Naive thymus-derived CD4-positive, alpha-beta T cell (primary cell): Measurements from ENCODE around the gene C10orf90. TPM values are rescaled to one million over a fixed set of nuclear protein-coding genes. Genes with fewer than 3 reads are reported as not detected.
A peak's percentile ranks its signal among the peaks of the same experiment; 100 is the strongest.

Experiments
- ATAC-seq: fragments of 150-1000 bp; cut with Tn5 transposase; 2 replicates; pipeline ENCODE4 v1.10.0; 2021; ENCODE audit warnings: mild to moderate bottlenecking, moderate library complexity
- CTCF ChIA-PET: fragments of 350-600 bp; sonication (Branson Sonifier 250); formaldehyde crosslinking; loops from one replicate; lab custom pipeline; 2021; ENCODE audit warnings: antibody characterized with exemption; lab: Charles Lee
- POLR2A ChIA-PET: fragments of 350-600 bp; sonication (Branson Sonifier 250); formaldehyde crosslinking; loops from one replicate; lab custom pipeline; 2021; ENCODE audit warnings: antibody characterized with exemption, inconsistent platforms; lab: Charles Lee
- DNase-seq, 9 donors: peaks; one replicate each; pipeline versions ENCODE4 v3.0.0 to v3.0.0-alpha.2; 2020 to 2022; ENCODE audit warnings: mixed read lengths in 1 of 9
- H3K27ac ChIP-seq: one replicate; pipeline ENCODE4 v1.7.0; 2013; ENCODE audit warnings: mild to moderate bottlenecking, low read depth, low read length, moderate library complexity
- H3K27me3 ChIP-seq, 2 donors: one replicate each; pipeline ENCODE4 v1.7.0; 2013; ENCODE audit warnings: low read length in 2 of 2, mild to moderate bottlenecking in 2 of 2, moderate library complexity in 2 of 2; ENCODE audit not compliant: control insufficient read depth in 2 of 2, insufficient read depth in 2 of 2
- H3K36me3 ChIP-seq, 3 experiments: 1 replicate in 2 of 3; 2 replicates in 1 of 3; pipeline ENCODE4 v1.7.0; 2013; ENCODE audit warnings: low read length in 3 of 3, mild to moderate bottlenecking in 3 of 3, moderate library complexity in 1 of 3; ENCODE audit not compliant: insufficient read depth in 3 of 3, control insufficient read depth in 2 of 3
- H3K4me1 ChIP-seq, 2 donors: one replicate each; pipeline ENCODE4 v1.7.0; 2013; ENCODE audit warnings: low read length in 2 of 2, mild to moderate bottlenecking in 2 of 2, moderate library complexity in 1 of 2; ENCODE audit not compliant: control insufficient read depth in 2 of 2, insufficient read depth in 2 of 2
- H3K4me3 ChIP-seq: 2 replicates; pipeline ENCODE4 v1.7.0; 2013; ENCODE audit warnings: mild to moderate bottlenecking, low read length
- H3K9me3 ChIP-seq, 3 experiments: 1 replicate in 2 of 3; 2 replicates in 1 of 3; pipeline ENCODE4 v1.7.0; 2013; ENCODE audit warnings: low read length in 3 of 3; ENCODE audit not compliant: control insufficient read depth in 2 of 3
- H3K27ac Mint-ChIP-seq, 9 donors: one replicate each; pipeline ENCODE4 v1.8.0; 2020 to 2022; ENCODE audit warnings: mixed read lengths in 9 of 9, mild to moderate bottlenecking in 8 of 9, moderate library complexity in 5 of 9, inconsistent platforms in 2 of 9
- H3K27me3 Mint-ChIP-seq, 5 donors: one replicate each; pipeline ENCODE4 v1.8.0; 2021 to 2022; ENCODE audit warnings: mixed read lengths in 5 of 5, mild to moderate bottlenecking in 1 of 5
- H3K36me3 Mint-ChIP-seq, 5 donors: one replicate each; pipeline ENCODE4 v1.8.0; 2020 to 2022; ENCODE audit warnings: mixed read lengths in 5 of 5, mild to moderate bottlenecking in 3 of 5, inconsistent platforms in 1 of 5
- H3K4me1 Mint-ChIP-seq, 7 donors: one replicate each; pipeline ENCODE4 v1.8.0; 2020 to 2022; ENCODE audit warnings: mixed read lengths in 7 of 7, mild to moderate bottlenecking in 3 of 7, inconsistent platforms in 1 of 7
- H3K4me3 Mint-ChIP-seq, 10 donors: one replicate each; pipeline ENCODE4 v1.8.0; 2020 to 2022; ENCODE audit warnings: mild to moderate bottlenecking in 10 of 10, mixed read lengths in 10 of 10, moderate library complexity in 6 of 10, inconsistent platforms in 2 of 10
- H3K9me3 Mint-ChIP-seq, 11 donors: one replicate each; pipeline ENCODE4 v1.8.0; 2020 to 2022; ENCODE audit warnings: mixed read lengths in 11 of 11, mild to moderate bottlenecking in 4 of 11, inconsistent platforms in 1 of 11, moderate library complexity in 1 of 11
- intact Hi-C, 2 donors: fragments of 100-400 bp; cut with micrococcal nuclease; formaldehyde crosslinking; loops; one replicate each; pipeline ENCODE4 v1.15.1; 2023
- polyA plus RNA-seq, 2 donors: library from polyadenylated mRNA; unstranded; fragments of 300-500 nt; fragmentation: Illumina TruSeq; gene quantifications; one replicate each; pipeline ENCODE4 v1.2.3, GENCODE V29; 2021
- total RNA-seq, 6 experiments: library from RNA in 5 of 6; stranded (reverse) in 5 of 6; gene quantifications; 1 replicate in 5 of 6; 2 replicates in 1 of 6; pipeline ENCODE4 v1.2.3 and lab custom pipeline; 2021 to 2026

Gene C10orf90
- total and polyA plus RNA-seq, 7 experiments from 2014 or later = not detected

- POLR2A ChIA-PET = no interaction called here
- no peak overlapping the region for H3K27ac Mint-ChIP-seq
- H3K27ac ChIP-seq = no peak overlapping the region
- peaks cover 0 to 3% (median 0%) of the 10 kb centered on the region in 5 donors for H3K36me3 Mint-ChIP-seq
- CTCF ChIA-PET = no interaction called here
- H3K4me3 ChIP-seq = no peak overlapping the region
- peaks cover 0 to 7% (median 0%) of the 10 kb centered on the region in 3 experiments for H3K9me3 ChIP-seq
- intact Hi-C loops = no loop called here
- peaks cover 0 to 28% (median 9%) of the 10 kb centered on the region in 11 donors for H3K9me3 Mint-ChIP-seq
- ATAC-seq (no peak), DNase-seq (no peak)
- peaks cover 21 to 41% (median 24%) of the 10 kb centered on the region in 5 donors for H3K27me3 Mint-ChIP-seq
- no peaks in the 10 kb centered on the region for H3K4me1 ChIP-seq
- H3K4me3 Mint-ChIP-seq = no peak overlapping the region
- H3K36me3 ChIP-seq = no peaks in the 10 kb centered on the region
- peaks cover 2 to 5% (median 3%) of the 10 kb centered on the region in 7 donors for H3K4me1 Mint-ChIP-seq
- H3K27me3 ChIP-seq = no peaks in the 10 kb centered on the region
Observed at GRCh38 chr10:126392068-126392467, 278.4 kb downstream of the C10orf90 start.

- no peak overlapping the region for H3K4me3 ChIP-seq
- no peaks in the 10 kb centered on the region for H3K36me3 ChIP-seq
- peaks cover 28 to 48% (median 29%) of the 10 kb centered on the region in 5 donors for H3K27me3 Mint-ChIP-seq
- H3K4me3 Mint-ChIP-seq = no peak overlapping the region
- ATAC-seq = no peak
- H3K27ac Mint-ChIP-seq = no peak overlapping the region
- peaks cover 0 to 4% (median 0%) of the 10 kb centered on the region in 5 donors for H3K36me3 Mint-ChIP-seq
- ChIA-PET POLR2A (no interaction called here), CTCF (no interaction called here)
- no peaks in the 10 kb centered on the region for H3K27me3 ChIP-seq
- peaks cover 0 to 35% (median 9%) of the 10 kb centered on the region in 11 donors for H3K9me3 Mint-ChIP-seq
- intact Hi-C loops = no loop called here
- no peak overlapping the region for H3K27ac ChIP-seq
- H3K4me1 Mint-ChIP-seq = peaks cover 4 to 10% (median 7%) of the 10 kb centered on the region in 7 donors
- H3K4me1 ChIP-seq = no peaks in the 10 kb centered on the region
- no peak for DNase-seq
- peaks cover 0 to 7% (median 0%) of the 10 kb centered on the region in 3 experiments for H3K9me3 ChIP-seq
Observed at GRCh38 chr10:126391192-126391885, 279.2 kb downstream of the C10orf90 start.

- H3K27ac Mint-ChIP-seq = no peak overlapping the region
- peaks cover 0 to 7% (median 0%) of the 10 kb centered on the region in 3 experiments for H3K9me3 ChIP-seq
- ChIA-PET POLR2A (no interaction called here), CTCF (no interaction called here)
- ATAC-seq (no peak), DNase-seq (no peak)
- H3K36me3 ChIP-seq = no peaks in the 10 kb centered on the region
- H3K36me3 Mint-ChIP-seq = peaks cover 0 to 4% (median 0%) of the 10 kb centered on the region in 5 donors
- no peak overlapping the region for H3K27ac ChIP-seq
- H3K4me3 ChIP-seq = no peak overlapping the region
- no peak overlapping the region for H3K4me3 Mint-ChIP-seq
- H3K4me1 ChIP-seq = no peaks in the 10 kb centered on the region
- no peaks in the 10 kb centered on the region for H3K27me3 ChIP-seq
- H3K27me3 Mint-ChIP-seq = peaks cover 36 to 52% (median 39%) of the 10 kb centered on the region in 5 donors
- peaks cover 4 to 10% (median 7%) of the 10 kb centered on the region in 7 donors for H3K4me1 Mint-ChIP-seq
- H3K9me3 Mint-ChIP-seq = peaks cover 0 to 44% (median 7%) of the 10 kb centered on the region in 11 donors
- intact Hi-C loops = no loop called here
Observed at GRCh38 chr10:126390324-126390723, 280.2 kb downstream of the C10orf90 start.

- H3K4me1 ChIP-seq = no peaks in the 10 kb centered on the region
- POLR2A ChIA-PET = no interaction called here
- no peaks in the 10 kb centered on the region for H3K27me3 ChIP-seq
- Mint-ChIP-seq H3K9me3 (peaks cover 0 to 32% (median 5%) of the 10 kb centered on the region in 11 donors), H3K27me3 (peaks cover 37 to 54% (median 48%) of the 10 kb centered on the region in 5 donors), H3K4me3 (peak within 1 kb of the TSS in 7 of 10 donors; percentile 1 to 71 (median 56)), H3K27ac (peak within 1 kb of the TSS in 1 of 9 donors; percentile 45), H3K36me3 (peaks cover 0 to 4% (median 0%) of the 10 kb centered on the region in 5 donors), H3K4me1 (peaks cover 4 to 10% (median 7%) of the 10 kb centered on the region in 7 donors)
- H3K4me3 ChIP-seq = no peak within 1 kb of the TSS
- DNase-seq (no peak), ATAC-seq (no peak)
- CTCF ChIA-PET = no interaction called here
- no peak within 1 kb of the TSS for H3K27ac ChIP-seq
- intact Hi-C loops = no loop called here
- no peaks in the 10 kb centered on the region for H3K36me3 ChIP-seq
- peaks cover 0 to under 1% (median 0%) of the 10 kb centered on the region in 3 experiments for H3K9me3 ChIP-seq
Observed at GRCh38 chr10:126387931-126388911, 282.3 kb downstream of the C10orf90 start, which contains the start of gene ADAM12. TSS of gene ADAM12 (minus strand) at chr10:126388477. CDS start at chr10:126388145, 332 bp downstream.

GRCh38 chr10:126387041-126387921 is 283.2 kb downstream of the C10orf90 start:
- Histone ChIP-seq H3K9me3 (no peaks in the 10 kb centered on the region), H3K27me3 (no peaks in the 10 kb centered on the region), H3K36me3 (no peaks in the 10 kb centered on the region), H3K4me3 (no peak overlapping the region), H3K4me1 (no peaks in the 10 kb centered on the region), H3K27ac (no peak overlapping the region)
- no peak for ATAC-seq
- CTCF ChIA-PET = no interaction called here
- peak overlapping the region in 1 of 9 donors; percentile 45 for H3K27ac Mint-ChIP-seq
- peaks cover 0 to 31% (median 5%) of the 10 kb centered on the region in 11 donors for H3K9me3 Mint-ChIP-seq
- H3K4me3 Mint-ChIP-seq = peak overlapping the region in 8 of 10 donors; percentile 1 to 71 (median 56)
- peaks cover 0 to 4% (median 0%) of the 10 kb centered on the region in 5 donors for H3K36me3 Mint-ChIP-seq
- peaks cover 37 to 58% (median 55%) of the 10 kb centered on the region in 5 donors for H3K27me3 Mint-ChIP-seq
- no peak for DNase-seq
- POLR2A ChIA-PET = no interaction called here
- peaks cover 4 to 10% (median 7%) of the 10 kb centered on the region in 7 donors for H3K4me1 Mint-ChIP-seq
- intact Hi-C loops = no loop called here
